ENCODE results near the gene CHGA. TPM values are rescaled to one million over a fixed set of nuclear protein-coding genes. Genes with fewer than 3 reads are reported as not detected.
A peak's percentile ranks its signal among the peaks of the same experiment; 100 is the strongest.

Gene CHGA
- polyA plus RNA-seq, result under 1 TPM in 1 of 3 donors, not detected in 2; 0.63 TPM

GRCh38 chr14:92922883-92923743 lies at the start of gene CHGA:
Gene CHGA (plus strand): TSS chr14:92923150. CDS start chr14:92923360, 210 bp downstream.
- Mint-ChIP-seq H3K4me3 (no peak within 1 kb of the TSS), H3K27me3 (ENCODE audit: low read depth in 3 of 3) (peaks cover 9 to 29% (median 17%) of the 10 kb centered on the region in 3 donors), H3K9me3 (no peaks in the 10 kb centered on the region), H3K4me1 (peaks cover 6 to 7% of the 10 kb centered on the region in 2 donors), H3K36me3 (peaks cover 0 to 3% (median 0%) of the 10 kb centered on the region in 3 donors), H3K27ac (no peak within 1 kb of the TSS)
- DNase-seq, result peak; percentile 36 to 46 (median 45)

GRCh38 chr14:92874962-92875661 lies 47.8 kb upstream of the CHGA start:
- Mint-ChIP-seq H3K36me3 (no peaks in the 10 kb centered on the region), H3K9me3 (no peaks in the 10 kb centered on the region), H3K4me3 (no peak overlapping the region), H3K4me1 (no peaks in the 10 kb centered on the region), H3K27ac (no peak overlapping the region), H3K27me3 (ENCODE audit: low read depth in 3 of 3) (peaks cover 5 to 12% (median 5%) of the 10 kb centered on the region in 3 donors)
- DNase-seq, result no peak

- H3K4me3 Mint-ChIP-seq, result no peak overlapping the region
- no peak for DNase-seq
- peaks cover 5 to 10% (median 9%) of the 10 kb centered on the region in 3 donors for H3K27me3 Mint-ChIP-seq (ENCODE audit: low read depth in 3 of 3)
- no peaks in the 10 kb centered on the region for H3K9me3 Mint-ChIP-seq
- no peaks in the 10 kb centered on the region for H3K36me3 Mint-ChIP-seq
- no peaks in the 10 kb centered on the region for H3K4me1 Mint-ChIP-seq
- no peak overlapping the region for H3K27ac Mint-ChIP-seq
Observed at GRCh38 chr14:92877757-92878431, 45.1 kb upstream of the CHGA start.

- peaks cover 3 to 9% (median 7%) of the 10 kb centered on the region in 3 donors for H3K27me3 Mint-ChIP-seq (ENCODE audit: low read depth in 3 of 3)
- H3K9me3 Mint-ChIP-seq, result no peaks in the 10 kb centered on the region
- no peaks in the 10 kb centered on the region for H3K4me1 Mint-ChIP-seq
- H3K36me3 Mint-ChIP-seq, result no peaks in the 10 kb centered on the region
- DNase-seq, result no peak
- no peak overlapping the region for H3K27ac Mint-ChIP-seq
- no peak overlapping the region for H3K4me3 Mint-ChIP-seq
Observed at GRCh38 chr14:92880351-92880750, 42.6 kb upstream of the CHGA start.

- H3K4me3 Mint-ChIP-seq, result no peak overlapping the region
- no peak for DNase-seq
- no peaks in the 10 kb centered on the region for H3K36me3 Mint-ChIP-seq
- H3K9me3 Mint-ChIP-seq, result no peaks in the 10 kb centered on the region
- no peak overlapping the region for H3K27ac Mint-ChIP-seq
- peaks cover 3 to 9% (median 7%) of the 10 kb centered on the region in 3 donors for H3K27me3 Mint-ChIP-seq (ENCODE audit: low read depth in 3 of 3)
- H3K4me1 Mint-ChIP-seq, result no peaks in the 10 kb centered on the region
Observed at GRCh38 chr14:92880851-92881250, 42.1 kb upstream of the CHGA start.

GRCh38 chr14:92883066-92883465 lies 39.9 kb upstream of the CHGA start:
- Mint-ChIP-seq H3K27me3 (ENCODE audit: low read depth in 3 of 3) (peaks cover 2 to 12% (median 7%) of the 10 kb centered on the region in 3 donors), H3K4me3 (no peak overlapping the region), H3K36me3 (no peaks in the 10 kb centered on the region), H3K9me3 (peaks cover 0 to 3% (median 0%) of the 10 kb centered on the region in 6 donors), H3K4me1 (no peaks in the 10 kb centered on the region), H3K27ac (no peak overlapping the region)
- no peak for DNase-seq

GRCh38 chr14:92884410-92884809 lies 38.5 kb upstream of the CHGA start:
- Mint-ChIP-seq H3K36me3 (no peaks in the 10 kb centered on the region), H3K9me3 (peaks cover 0 to 5% (median 0%) of the 10 kb centered on the region in 6 donors), H3K27ac (no peak overlapping the region), H3K27me3 (ENCODE audit: low read depth in 3 of 3) (peaks cover 2 to 9% (median 2%) of the 10 kb centered on the region in 3 donors), H3K4me1 (no peaks in the 10 kb centered on the region), H3K4me3 (no peak overlapping the region)
- DNase-seq, result no peak

GRCh38 chr14:92885279-92886061 lies 37.5 kb upstream of the CHGA start:
- Mint-ChIP-seq H3K27me3 (ENCODE audit: low read depth in 3 of 3) (peaks cover 0 to 9% (median 0%) of the 10 kb centered on the region in 3 donors), H3K4me3 (no peak overlapping the region), H3K27ac (no peak overlapping the region), H3K4me1 (no peaks in the 10 kb centered on the region), H3K9me3 (peaks cover 0 to 5% (median 0%) of the 10 kb centered on the region in 6 donors), H3K36me3 (no peaks in the 10 kb centered on the region)
- no peak for DNase-seq

GRCh38 chr14:92886337-92886736 lies 36.6 kb upstream of the CHGA start:
- Mint-ChIP-seq H3K36me3 (no peaks in the 10 kb centered on the region), H3K9me3 (peaks cover 0 to 5% (median 0%) of the 10 kb centered on the region in 6 donors), H3K27ac (no peak overlapping the region), H3K27me3 (ENCODE audit: low read depth in 3 of 3) (peaks cover 0 to 8% (median 0%) of the 10 kb centered on the region in 3 donors), H3K4me1 (no peaks in the 10 kb centered on the region), H3K4me3 (no peak overlapping the region)
- DNase-seq, result no peak

- H3K27me3 Mint-ChIP-seq (ENCODE audit: low read depth in 3 of 3), result peaks cover 0 to 9% (median 0%) of the 10 kb centered on the region in 3 donors
- no peak overlapping the region for H3K27ac Mint-ChIP-seq
- no peaks in the 10 kb centered on the region for H3K36me3 Mint-ChIP-seq
- no peaks in the 10 kb centered on the region for H3K4me1 Mint-ChIP-seq
- no peak for DNase-seq
- H3K9me3 Mint-ChIP-seq, result peaks cover 0 to 5% (median 0%) of the 10 kb centered on the region in 6 donors
- no peak overlapping the region for H3K4me3 Mint-ChIP-seq
Observed at GRCh38 chr14:92887157-92887556, 35.8 kb upstream of the CHGA start.

- Mint-ChIP-seq H3K4me3 (no peak overlapping the region), H3K9me3 (peaks cover 0 to 16% (median under 1%) of the 10 kb centered on the region in 6 donors), H3K4me1 (no peaks in the 10 kb centered on the region), H3K27ac (no peak overlapping the region), H3K27me3 (ENCODE audit: low read depth in 3 of 3) (peaks cover 0 to 9% (median 4%) of the 10 kb centered on the region in 3 donors), H3K36me3 (peaks cover 0 to 5% (median 0%) of the 10 kb centered on the region in 3 donors)
- DNase-seq, result no peak
Observed at GRCh38 chr14:92888896-92889295, 34.1 kb upstream of the CHGA start.

- DNase-seq, result no peak
- no peak overlapping the region for H3K4me3 Mint-ChIP-seq
- H3K9me3 Mint-ChIP-seq, result peaks cover 0 to 18% (median 2%) of the 10 kb centered on the region in 6 donors
- no peak overlapping the region for H3K27ac Mint-ChIP-seq
- H3K27me3 Mint-ChIP-seq (ENCODE audit: low read depth in 3 of 3), result peaks cover 0 to 9% (median 4%) of the 10 kb centered on the region in 3 donors
- H3K4me1 Mint-ChIP-seq, result no peaks in the 10 kb centered on the region
- H3K36me3 Mint-ChIP-seq, result peaks cover 0 to 5% (median 0%) of the 10 kb centered on the region in 3 donors
Observed at GRCh38 chr14:92890830-92891588, 31.9 kb upstream of the CHGA start.

Measured in immature natural killer cell (primary cell).